HepG2 (cell line): ENCODE results near the gene CEMP1. TPM values are rescaled to one million over a fixed set of nuclear protein-coding genes. Genes with fewer than 3 reads are reported as not detected.

Experiments used
- BORCS8-MEF2B ChIP-seq: sonication (generic); formaldehyde crosslinking; IDR thresholded peaks from 2 replicates; pipeline ENCODE4 v1.8.0; 2022; ENCODE audit warnings: mild to moderate bottlenecking, missing genetic modification reagents
- HNF4G ChIP-seq, 2 experiments: sonication (generic) in 1 of 2; formaldehyde crosslinking in 1 of 2; IDR thresholded peaks; 2 replicates each; pipeline versions ENCODE4 v1.4.0 to v1.6.1; 2011 to 2020; ENCODE audit warnings: borderline replicate concordance in 2 of 2, low read depth in 2 of 2, mild to moderate bottlenecking in 2 of 2, low read length in 1 of 2, missing genetic modification reagents in 1 of 2, moderate library complexity in 1 of 2
- HOXA3 ChIP-seq: sonication (generic); formaldehyde crosslinking; IDR thresholded peaks from 2 replicates; pipeline ENCODE4 v1.5.0; 2020; ENCODE audit warnings: missing genetic modification reagents
- KLF16 ChIP-seq, 2 experiments: sonication (generic) in 1 of 2; formaldehyde crosslinking in 1 of 2; IDR thresholded peaks; 2 replicates each; pipeline versions ENCODE4 v1.6.1 to v1.8.0; 2016 to 2023; ENCODE audit warnings: missing genetic modification reagents in 2 of 2, missing compliant biosample characterization in 1 of 2
- MAF1 ChIP-seq: sonication (generic); formaldehyde crosslinking; IDR thresholded peaks from 2 replicates; pipeline ENCODE4 v1.5.0; 2020; ENCODE audit warnings: missing genetic modification reagents, borderline replicate concordance
- SMAD9 ChIP-seq: sonication (generic); formaldehyde crosslinking; IDR thresholded peaks from 2 replicates; pipeline ENCODE4 v1.5.1; 2020; ENCODE audit warnings: mild to moderate bottlenecking, missing genetic modification reagents
- ZC3H4 ChIP-seq: sonication (generic); formaldehyde crosslinking; IDR thresholded peaks from 2 replicates; pipeline ENCODE4 v1.4.0; 2020; ENCODE audit warnings: missing genetic modification reagents, borderline replicate concordance
- ZNF180 ChIP-seq: sonication (generic); formaldehyde crosslinking; IDR thresholded peaks from 2 replicates; pipeline ENCODE4 v1.4.0; 2020; ENCODE audit warnings: low read depth, missing genetic modification reagents, borderline replicate concordance
- ZNF225 ChIP-seq: sonication (generic); formaldehyde crosslinking; IDR thresholded peaks from 2 replicates; pipeline ENCODE4 v1.4.0; 2020; ENCODE audit warnings: mild to moderate bottlenecking, missing genetic modification reagents
- ZNF335 ChIP-seq: sonication (generic); formaldehyde crosslinking; IDR thresholded peaks from 2 replicates; pipeline ENCODE4 v1.4.0; 2020; ENCODE audit warnings: missing genetic modification reagents
- ZNF614 ChIP-seq: IDR thresholded peaks from 2 replicates; pipeline ENCODE4 v1.6.1; 2018; ENCODE audit warnings: missing biosample characterization, missing genetic modification reagents, inconsistent platforms, borderline replicate concordance
- ZNF629 ChIP-seq: sonication (generic); formaldehyde crosslinking; conservative IDR thresholded peaks from 2 replicates; pipeline ENCODE4 v1.5.0; 2020; ENCODE audit warnings: missing genetic modification reagents
- ZNF709 ChIP-seq: sonication (generic); formaldehyde crosslinking; IDR thresholded peaks from 2 replicates; pipeline ENCODE4 v1.5.0; 2020; ENCODE audit warnings: mild to moderate bottlenecking, missing genetic modification reagents
- ZNF850 ChIP-seq: sonication (generic); formaldehyde crosslinking; conservative IDR thresholded peaks from 2 replicates; pipeline ENCODE4 v1.9.0; 2021; ENCODE audit warnings: mild to moderate bottlenecking, missing genetic modification reagents
- polyA plus RNA-seq, 8 experiments: library from polyadenylated mRNA; depleted of rRNA in 3 of 8; stranded (reverse) in 7 of 8; unstranded in 1 of 8; fragments of >200 nt; fragmentation: Illumina TruSeq in 4 of 8; extraction: Trizol in 4 of 8; gene quantifications; 2 replicates each; pipeline versions ENCODE4 v1.2.1 to v1.2.3, GENCODE V29; 2011 to 2016; ENCODE audit warnings: low read depth in 4 of 8, missing spikeins in 1 of 8, mixed read lengths in 1 of 8; ENCODE audit not compliant: insufficient read depth in 1 of 8
- total RNA-seq, 5 experiments: library from RNA; depleted of rRNA; stranded (reverse); fragments of >200 nt; fragmentation: Illumina TruSeq; extraction: Trizol; gene quantifications; 2 replicates each; pipeline ENCODE4 v1.2.3, GENCODE V29; 2016; ENCODE audit warnings: low read depth in 1 of 5
- TF ChIP-seq, protein P1 (sequence below): sonication (generic); formaldehyde crosslinking; IDR thresholded peaks from 2 replicates; pipeline ENCODE4 v1.9.0; 2021; ENCODE audit warnings: missing genetic modification reagents, borderline replicate concordance
- TF ChIP-seq, protein P2 (sequence below): sonication (generic); formaldehyde crosslinking; IDR thresholded peaks from 2 replicates; pipeline ENCODE4 v1.8.1; 2023; ENCODE audit warnings: missing genetic modification reagents, inconsistent platforms, borderline replicate concordance
- TF ChIP-seq, protein P3 (sequence below): sonication (generic); formaldehyde crosslinking; IDR thresholded peaks from 2 replicates; pipeline ENCODE4 v1.4.0; 2020; ENCODE audit warnings: missing genetic modification reagents, borderline replicate concordance
- TF ChIP-seq, protein P4 (sequence below): sonication (generic); formaldehyde crosslinking; IDR thresholded peaks from 2 replicates; pipeline ENCODE4 v1.8.1; 2023; ENCODE audit warnings: missing genetic modification reagents, mild to moderate bottlenecking, borderline replicate concordance

CEMP1 gene
- total and polyA plus RNA-seq, 2 of the 13 experiments (the other 11 are each of a cell fraction or from before 2014, with no cell fraction given), result not detected

DNA sequence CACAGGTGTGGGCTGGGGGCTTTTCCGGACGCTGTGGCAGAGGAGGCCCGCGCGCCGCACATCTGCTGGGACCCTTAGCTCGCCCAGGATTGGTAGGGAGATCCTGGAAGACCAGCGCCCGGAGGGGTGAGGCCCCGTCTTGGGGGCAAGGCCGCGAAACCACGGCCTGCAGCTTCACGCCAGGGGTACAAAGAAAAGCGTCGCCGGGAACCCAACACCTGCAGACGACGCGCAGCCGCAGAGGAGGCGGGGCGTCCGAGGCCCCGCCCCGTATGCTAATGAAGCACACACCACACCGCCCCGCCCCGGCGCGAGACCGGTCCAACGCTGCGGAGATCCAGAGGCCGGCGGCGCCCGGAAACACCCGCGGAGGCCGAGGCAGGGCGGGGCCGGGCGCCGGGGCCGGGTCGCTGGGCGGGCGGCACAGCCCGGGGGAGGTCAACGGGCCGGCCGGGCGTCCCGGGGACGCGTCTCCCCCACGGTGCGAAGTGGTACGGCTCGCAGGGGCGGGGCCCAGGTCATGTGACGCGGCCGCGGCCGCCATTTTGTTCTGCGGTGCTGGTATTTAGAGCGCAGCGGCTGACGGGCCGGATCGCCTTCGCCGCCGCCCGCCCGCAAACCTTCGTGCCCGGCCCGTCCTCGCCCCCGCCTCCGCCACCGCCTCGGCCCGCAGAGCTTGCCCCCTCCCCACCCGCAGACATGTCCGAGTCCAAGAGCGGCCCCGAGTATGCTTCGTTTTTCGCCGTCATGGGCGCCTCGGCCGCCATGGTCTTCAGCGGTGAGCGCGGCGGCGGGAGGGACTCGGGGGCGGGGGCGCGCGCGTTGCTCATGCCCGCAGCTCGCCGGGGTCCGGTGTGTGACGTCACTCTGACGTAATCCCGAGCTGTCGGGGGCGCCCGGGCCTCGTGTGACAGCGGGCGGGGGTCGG, 17.5 kb downstream of the CEMP1 start, which contains the start of gene ATP6V0C (continued):
- TF ChIP-seq, protein P1, sequence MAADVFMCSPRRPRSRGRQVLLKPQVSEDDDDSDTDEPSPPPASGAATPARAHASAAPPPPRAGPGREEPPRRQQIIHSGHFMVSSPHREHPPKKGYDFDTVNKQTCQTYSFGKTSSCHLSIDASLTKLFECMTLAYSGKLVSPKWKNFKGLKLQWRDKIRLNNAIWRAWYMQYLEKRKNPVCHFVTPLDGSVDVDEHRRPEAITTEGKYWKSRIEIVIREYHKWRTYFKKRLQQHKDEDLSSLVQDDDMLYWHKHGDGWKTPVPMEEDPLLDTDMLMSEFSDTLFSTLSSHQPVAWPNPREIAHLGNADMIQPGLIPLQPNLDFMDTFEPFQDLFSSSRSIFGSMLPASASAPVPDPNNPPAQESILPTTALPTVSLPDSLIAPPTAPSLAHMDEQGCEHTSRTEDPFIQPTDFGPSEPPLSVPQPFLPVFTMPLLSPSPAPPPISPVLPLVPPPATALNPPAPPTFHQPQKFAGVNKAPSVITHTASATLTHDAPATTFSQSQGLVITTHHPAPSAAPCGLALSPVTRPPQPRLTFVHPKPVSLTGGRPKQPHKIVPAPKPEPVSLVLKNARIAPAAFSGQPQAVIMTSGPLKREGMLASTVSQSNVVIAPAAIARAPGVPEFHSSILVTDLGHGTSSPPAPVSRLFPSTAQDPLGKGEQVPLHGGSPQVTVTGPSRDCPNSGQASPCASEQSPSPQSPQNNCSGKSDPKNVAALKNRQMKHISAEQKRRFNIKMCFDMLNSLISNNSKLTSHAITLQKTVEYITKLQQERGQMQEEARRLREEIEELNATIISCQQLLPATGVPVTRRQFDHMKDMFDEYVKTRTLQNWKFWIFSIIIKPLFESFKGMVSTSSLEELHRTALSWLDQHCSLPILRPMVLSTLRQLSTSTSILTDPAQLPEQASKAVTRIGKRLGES, result no peak
- TF ChIP-seq, protein P2, sequence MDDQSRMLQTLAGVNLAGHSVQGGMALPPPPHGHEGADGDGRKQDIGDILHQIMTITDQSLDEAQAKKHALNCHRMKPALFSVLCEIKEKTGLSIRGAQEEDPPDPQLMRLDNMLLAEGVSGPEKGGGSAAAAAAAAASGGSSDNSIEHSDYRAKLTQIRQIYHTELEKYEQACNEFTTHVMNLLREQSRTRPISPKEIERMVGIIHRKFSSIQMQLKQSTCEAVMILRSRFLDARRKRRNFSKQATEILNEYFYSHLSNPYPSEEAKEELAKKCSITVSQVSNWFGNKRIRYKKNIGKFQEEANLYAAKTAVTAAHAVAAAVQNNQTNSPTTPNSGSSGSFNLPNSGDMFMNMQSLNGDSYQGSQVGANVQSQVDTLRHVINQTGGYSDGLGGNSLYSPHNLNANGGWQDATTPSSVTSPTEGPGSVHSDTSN (CRISPR knock-in tag), result no peak
- 0 out of 2 replicates have a peak, but pooled peaks have one; percentile 72 for TF ChIP-seq MAF1
- TF ChIP-seq BORCS8-MEF2B (CRISPR knock-in tag), result peak; percentile 52; the same call in 1 of the 2 replicates
- peak in 1 of 2 experiments; percentile 55; a peak in 1 of 4 replicates for TF ChIP-seq KLF16 (CRISPR knock-in tag; IDR thresholded peaks at IDR 0.05)
- TF ChIP-seq ZNF850, result no peak
- TF ChIP-seq ZNF614, result 0 out of 2 replicates have a peak, but pooled peaks have one; percentile 22
- peak; percentile 97 for TF ChIP-seq HOXA3 (CRISPR knock-in tag)
- TF ChIP-seq, protein P3, sequence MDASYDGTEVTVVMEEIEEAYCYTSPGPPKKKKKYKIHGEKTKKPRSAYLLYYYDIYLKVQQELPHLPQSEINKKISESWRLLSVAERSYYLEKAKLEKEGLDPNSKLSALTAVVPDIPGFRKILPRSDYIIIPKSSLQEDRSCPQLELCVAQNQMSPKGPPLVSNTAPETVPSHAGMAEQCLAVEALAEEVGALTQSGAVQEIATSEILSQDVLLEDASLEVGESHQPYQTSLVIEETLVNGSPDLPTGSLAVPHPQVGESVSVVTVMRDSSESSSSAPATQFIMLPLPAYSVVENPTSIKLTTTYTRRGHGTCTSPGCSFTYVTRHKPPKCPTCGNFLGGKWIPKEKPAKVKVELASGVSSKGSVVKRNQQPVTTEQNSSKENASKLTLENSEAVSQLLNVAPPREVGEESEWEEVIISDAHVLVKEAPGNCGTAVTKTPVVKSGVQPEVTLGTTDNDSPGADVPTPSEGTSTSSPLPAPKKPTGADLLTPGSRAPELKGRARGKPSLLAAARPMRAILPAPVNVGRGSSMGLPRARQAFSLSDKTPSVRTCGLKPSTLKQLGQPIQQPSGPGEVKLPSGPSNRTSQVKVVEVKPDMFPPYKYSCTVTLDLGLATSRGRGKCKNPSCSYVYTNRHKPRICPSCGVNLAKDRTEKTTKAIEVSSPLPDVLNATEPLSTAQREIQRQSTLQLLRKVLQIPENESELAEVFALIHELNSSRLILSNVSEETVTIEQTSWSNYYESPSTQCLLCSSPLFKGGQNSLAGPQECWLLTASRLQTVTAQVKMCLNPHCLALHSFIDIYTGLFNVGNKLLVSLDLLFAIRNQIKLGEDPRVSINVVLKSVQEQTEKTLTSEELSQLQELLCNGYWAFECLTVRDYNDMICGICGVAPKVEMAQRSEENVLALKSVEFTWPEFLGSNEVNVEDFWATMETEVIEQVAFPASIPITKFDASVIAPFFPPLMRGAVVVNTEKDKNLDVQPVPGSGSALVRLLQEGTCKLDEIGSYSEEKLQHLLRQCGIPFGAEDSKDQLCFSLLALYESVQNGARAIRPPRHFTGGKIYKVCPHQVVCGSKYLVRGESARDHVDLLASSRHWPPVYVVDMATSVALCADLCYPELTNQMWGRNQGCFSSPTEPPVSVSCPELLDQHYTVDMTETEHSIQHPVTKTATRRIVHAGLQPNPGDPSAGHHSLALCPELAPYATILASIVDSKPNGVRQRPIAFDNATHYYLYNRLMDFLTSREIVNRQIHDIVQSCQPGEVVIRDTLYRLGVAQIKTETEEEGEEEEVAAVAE (CRISPR knock-in tag), result 0 out of 2 replicates have a peak, but pooled peaks have one; percentile 10
- peak; percentile 91 for TF ChIP-seq ZNF225
- TF ChIP-seq ZNF629 (CRISPR knock-in tag), result no peak
- TF ChIP-seq, protein P4, sequence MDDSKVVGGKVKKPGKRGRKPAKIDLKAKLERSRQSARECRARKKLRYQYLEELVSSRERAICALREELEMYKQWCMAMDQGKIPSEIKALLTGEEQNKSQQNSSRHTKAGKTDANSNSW (CRISPR knock-in tag), result peak; percentile 56; the same call in 1 of the 2 replicates
- TF ChIP-seq ZNF180 (CRISPR knock-in tag), result 0 out of 2 replicates have a peak, but pooled peaks have one; percentile 34
- 0 out of 2 replicates have a peak, but pooled peaks have one; percentile 10 for TF ChIP-seq HNF4G (IDR thresholded peaks at IDR 0.05; ENCODE audit: borderline replicate concordance, low read depth, low read length)
- TF ChIP-seq HNF4G (CRISPR knock-in tag; IDR thresholded peaks at IDR 0.05; ENCODE audit: borderline replicate concordance, low read depth), result no peak; the same call in 1 of the 2 replicates
- no peak for TF ChIP-seq SMAD9
- TF ChIP-seq ZNF335 (CRISPR knock-in tag), result no peak
- no peak for TF ChIP-seq ZC3H4 (CRISPR knock-in tag)
- peak; percentile 58 for TF ChIP-seq ZNF709 (CRISPR knock-in tag)
